NCI-H2081 (cell line): Measurements from ENCODE around the gene BNIP3.
"Not testable (repeated sequence)": the region's sequence is repeated elsewhere in the genome, so short reads cannot be mapped to it uniquely, and the experiment has no call there.

Experiments
- DNase-seq, 2 experiments: peaks; one replicate each; lab custom pipeline; 2025; lab: John Stamatoyannopoulos, UW

The BNIP3 gene

GRCh38 chr10:131949908-131950307 is 31.8 kb downstream of the BNIP3 start:
- not testable (repeated sequence) for DNase-seq

- DNase-seq, result no peak
Observed at GRCh38 chr10:131949041-131949862, 32.5 kb downstream of the BNIP3 start.

GRCh38 chr10:131948501-131948900 is 33.2 kb downstream of the BNIP3 start:
- DNase-seq, result no peak

GRCh38 chr10:131947631-131948347 is 33.9 kb downstream of the BNIP3 start:
- DNase-seq, result no peak

- DNase-seq, result no peak
Observed at GRCh38 chr10:131946880-131947279, 34.8 kb downstream of the BNIP3 start.

- no peak for DNase-seq
Observed at GRCh38 chr10:131946321-131946751, 35.4 kb downstream of the BNIP3 start.

GRCh38 chr10:131944976-131945695 is 36.6 kb downstream of the BNIP3 start:
- no peak for DNase-seq

GRCh38 chr10:131944412-131944811 is 37.3 kb downstream of the BNIP3 start:
- DNase-seq, result no peak

GRCh38 chr10:131943021-131943814 is 38.5 kb downstream of the BNIP3 start:
- DNase-seq, result no peak

- no peak for DNase-seq
Observed at GRCh38 chr10:131942455-131942854, 39.3 kb downstream of the BNIP3 start.

- DNase-seq, result no peak
Observed at GRCh38 chr10:131938681-131939080, 43.0 kb downstream of the BNIP3 start.

- no peak for DNase-seq
Observed at GRCh38 chr10:131937836-131938235, 43.9 kb downstream of the BNIP3 start.

- no peak for DNase-seq
Observed at GRCh38 chr10:131936736-131937135, 45.0 kb downstream of the BNIP3 start.

- no peak for DNase-seq
Observed at GRCh38 chr10:131936294-131936693, 45.4 kb downstream of the BNIP3 start.

GRCh38 chr10:131935260-131935659 is 46.5 kb downstream of the BNIP3 start:
- DNase-seq, result no peak

GRCh38 chr10:131934769-131935168 is 47.0 kb downstream of the BNIP3 start:
- DNase-seq, result no peak

- DNase-seq, result no peak
Observed at GRCh38 chr10:131933696-131934086, 48.0 kb downstream of the BNIP3 start.

- DNase-seq, result no peak
Observed at GRCh38 chr10:131933016-131933695, 48.6 kb downstream of the BNIP3 start.

GRCh38 chr10:131931981-131932380 is 49.7 kb downstream of the BNIP3 start:
- DNase-seq, result no peak

GRCh38 chr10:131930586-131931330 is 51.0 kb downstream of the BNIP3 start:
- no peak for DNase-seq
